22Rv1 (cell line): Measurements from ENCODE around the gene HPCAL4.

ENCODE experiments used
- H3K27ac ChIP-seq: fragments of 450-650 bp; 2 replicates; pipeline ENCODE4 v1.5.1; 2017
- ZFX ChIP-seq: fragments of 450-650 bp; IDR thresholded peaks from 2 replicates; pipeline ENCODE4 v1.6.1; 2017; ENCODE audit warnings: antibody characterized with exemption, borderline replicate concordance
- TF ChIP-seq, protein P1 (sequence below): fragments of 450-650 bp; IDR thresholded peaks from 2 replicates; pipeline ENCODE4 v1.5.1; 2017; ENCODE audit warnings: mild to moderate bottlenecking

The HPCAL4 gene

DNA sequence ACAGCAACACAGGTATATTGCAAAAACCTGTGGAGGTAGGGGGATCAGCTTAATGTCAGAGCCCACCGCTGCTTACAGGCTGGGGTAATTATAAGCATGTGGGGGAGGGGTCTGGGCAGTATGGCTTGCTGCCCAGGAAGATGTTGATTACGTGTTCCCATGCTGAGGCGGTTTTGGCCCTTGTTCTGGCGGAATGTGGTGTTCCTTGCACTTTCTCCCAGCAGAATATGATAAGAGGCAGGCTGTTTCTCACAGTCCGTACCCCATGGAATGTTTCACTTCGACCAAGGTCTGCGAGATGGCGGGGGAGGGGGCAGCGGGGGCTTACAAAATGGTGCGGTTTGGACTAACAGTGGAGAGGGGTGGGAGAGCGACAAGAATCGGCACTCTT, 9.8 kb upstream of the HPCAL4 start:
- TF ChIP-seq, protein P1, sequence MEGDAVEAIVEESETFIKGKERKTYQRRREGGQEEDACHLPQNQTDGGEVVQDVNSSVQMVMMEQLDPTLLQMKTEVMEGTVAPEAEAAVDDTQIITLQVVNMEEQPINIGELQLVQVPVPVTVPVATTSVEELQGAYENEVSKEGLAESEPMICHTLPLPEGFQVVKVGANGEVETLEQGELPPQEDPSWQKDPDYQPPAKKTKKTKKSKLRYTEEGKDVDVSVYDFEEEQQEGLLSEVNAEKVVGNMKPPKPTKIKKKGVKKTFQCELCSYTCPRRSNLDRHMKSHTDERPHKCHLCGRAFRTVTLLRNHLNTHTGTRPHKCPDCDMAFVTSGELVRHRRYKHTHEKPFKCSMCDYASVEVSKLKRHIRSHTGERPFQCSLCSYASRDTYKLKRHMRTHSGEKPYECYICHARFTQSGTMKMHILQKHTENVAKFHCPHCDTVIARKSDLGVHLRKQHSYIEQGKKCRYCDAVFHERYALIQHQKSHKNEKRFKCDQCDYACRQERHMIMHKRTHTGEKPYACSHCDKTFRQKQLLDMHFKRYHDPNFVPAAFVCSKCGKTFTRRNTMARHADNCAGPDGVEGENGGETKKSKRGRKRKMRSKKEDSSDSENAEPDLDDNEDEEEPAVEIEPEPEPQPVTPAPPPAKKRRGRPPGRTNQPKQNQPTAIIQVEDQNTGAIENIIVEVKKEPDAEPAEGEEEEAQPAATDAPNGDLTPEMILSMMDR, result no peak
- no peak for TF ChIP-seq ZFX
- H3K27ac ChIP-seq, result no peak overlapping the region

DNA sequence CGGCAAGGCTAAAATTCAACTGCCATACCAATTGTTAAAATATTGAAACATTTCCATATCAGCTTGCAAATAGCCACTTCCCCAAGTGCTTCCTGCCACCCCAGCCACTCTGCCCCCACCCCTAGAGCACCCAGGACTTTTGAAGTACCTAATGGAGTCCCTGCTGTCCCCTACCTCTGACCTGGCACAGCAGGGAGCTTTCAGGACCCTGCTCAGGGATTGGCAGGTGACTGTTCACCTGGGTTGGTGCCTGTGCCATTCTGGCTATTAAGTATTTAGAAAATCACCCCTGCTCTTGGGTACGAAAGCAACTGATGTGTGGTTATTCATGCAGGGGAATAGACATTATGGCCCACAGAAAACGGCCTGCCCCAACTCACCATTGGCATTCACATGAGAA, 9.1 kb upstream of the HPCAL4 start:
- no peak for TF ChIP-seq ZFX
- H3K27ac ChIP-seq, result no peak overlapping the region

- no peak overlapping the region for H3K27ac ChIP-seq
- TF ChIP-seq ZFX, result no peak
- TF ChIP-seq, protein P1, result no peak
Observed at GRCh38 chr1:39699419-39699818, 8.2 kb upstream of the HPCAL4 start.

DNA sequence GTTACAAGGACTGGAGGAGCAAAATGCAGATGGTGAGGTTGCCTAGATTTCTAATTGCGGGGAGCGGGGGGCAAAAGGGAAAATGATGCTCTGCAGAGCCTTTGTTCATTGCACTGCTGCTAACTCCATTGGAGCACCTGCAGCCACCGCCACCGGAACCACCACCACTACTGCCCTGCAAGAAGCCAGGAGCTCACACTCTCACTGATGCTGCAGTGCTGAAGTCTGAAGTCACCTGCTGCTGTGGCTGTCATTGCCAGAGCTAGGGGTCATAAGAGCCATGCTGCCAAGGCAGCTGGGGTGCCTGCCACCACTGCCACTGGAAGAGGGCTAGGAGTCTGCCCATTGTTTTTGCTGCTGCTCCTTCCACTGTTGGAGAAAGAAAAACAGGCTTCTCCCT, 7.3 kb upstream of the HPCAL4 start:
- no peak for TF ChIP-seq ZFX
- TF ChIP-seq, protein P1, result no peak
- no peak overlapping the region for H3K27ac ChIP-seq

- no peak overlapping the region for H3K27ac ChIP-seq
- TF ChIP-seq ZFX, result no peak
- TF ChIP-seq, protein P1, result no peak
Observed at GRCh38 chr1:39696448-39696847, 5.2 kb upstream of the HPCAL4 start.

GRCh38 chr1:39695016-39695415, 3.8 kb upstream of the HPCAL4 start:
- TF ChIP-seq, protein P1, result no peak
- TF ChIP-seq ZFX, result no peak
- H3K27ac ChIP-seq, result no peak overlapping the region

DNA sequence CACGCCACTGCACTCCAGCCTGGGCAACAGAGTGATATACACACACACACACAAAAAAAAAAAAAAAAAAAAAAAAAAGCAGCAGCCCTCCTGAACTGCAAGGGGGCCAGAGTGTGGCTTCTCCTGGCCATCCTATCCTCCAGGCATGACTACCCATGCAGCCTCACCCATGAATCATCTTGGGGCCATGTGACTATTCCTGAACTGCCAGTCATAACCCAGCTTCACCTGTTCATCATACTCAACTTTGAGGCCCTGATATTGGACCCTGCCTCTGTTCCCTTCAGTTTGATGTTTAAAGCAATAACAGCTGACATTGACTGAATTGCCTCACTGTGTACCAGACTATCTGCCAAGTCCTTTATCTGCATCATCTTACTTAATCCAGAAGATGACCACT, 2.8 kb upstream of the HPCAL4 start:
- no peak for TF ChIP-seq ZFX
- TF ChIP-seq, protein P1, result no peak
- no peak overlapping the region for H3K27ac ChIP-seq
